ENCODE results near the gene TMEM240.
"Not testable (repeated sequence)": the region's sequence is repeated elsewhere in the genome, so short reads cannot be mapped to it uniquely, and the experiment has no call there.

The TMEM240 gene

GRCh38 chr1:1567152-1567875 is 26.9 kb upstream of the TMEM240 start:
- Histone ChIP-seq H3K4me3 (ENCODE audit: low read length) (no peak overlapping the region), H3K9me3 (ENCODE audit: insufficient read depth, low read depth, low read length) (no peaks in the 10 kb centered on the region), H3K27me3 (ENCODE audit: insufficient read depth, low read length) (no peaks in the 10 kb centered on the region), H3K27ac (ENCODE audit: low read length) (no peak overlapping the region), H3K36me3 (ENCODE audit: insufficient read depth, low read depth, low read length) (peaks cover 57% of the 10 kb centered on the region), H3K9ac (ENCODE audit: low read depth, low read length) (peak overlapping the region; percentile 20; the same call in 1 of the 2 replicates), H3K4me1 (ENCODE audit: insufficient read depth, low read length) (no peaks in the 10 kb centered on the region)

GRCh38 chr1:1565340-1565739 is 24.9 kb upstream of the TMEM240 start:
- peaks cover 68% of the 10 kb centered on the region for H3K36me3 ChIP-seq (ENCODE audit: insufficient read depth, low read depth, low read length)
- H3K9me3 ChIP-seq (ENCODE audit: insufficient read depth, low read depth, low read length): no peaks in the 10 kb centered on the region
- H3K4me1 ChIP-seq (ENCODE audit: insufficient read depth, low read length): no peaks in the 10 kb centered on the region
- no peak overlapping the region for H3K27ac ChIP-seq (ENCODE audit: low read length)
- no peaks in the 10 kb centered on the region for H3K27me3 ChIP-seq (ENCODE audit: insufficient read depth, low read length)
- no peak overlapping the region for H3K9ac ChIP-seq (ENCODE audit: low read depth, low read length)
- no peak overlapping the region for H3K4me3 ChIP-seq (ENCODE audit: low read length)

GRCh38 chr1:1564268-1564667 is 23.8 kb upstream of the TMEM240 start:
- no peaks in the 10 kb centered on the region for H3K27me3 ChIP-seq (ENCODE audit: insufficient read depth, low read length)
- H3K9me3 ChIP-seq (ENCODE audit: insufficient read depth, low read depth, low read length): no peaks in the 10 kb centered on the region
- no peak overlapping the region for H3K4me3 ChIP-seq (ENCODE audit: low read length)
- no peak overlapping the region for H3K9ac ChIP-seq (ENCODE audit: low read depth, low read length)
- H3K27ac ChIP-seq (ENCODE audit: low read length): no peak overlapping the region
- no peaks in the 10 kb centered on the region for H3K4me1 ChIP-seq (ENCODE audit: insufficient read depth, low read length)
- H3K36me3 ChIP-seq (ENCODE audit: insufficient read depth, low read depth, low read length): peaks cover 63% of the 10 kb centered on the region

- no peak overlapping the region for H3K9ac ChIP-seq (ENCODE audit: low read depth, low read length)
- peaks cover 65% of the 10 kb centered on the region for H3K36me3 ChIP-seq (ENCODE audit: insufficient read depth, low read depth, low read length)
- H3K27me3 ChIP-seq (ENCODE audit: insufficient read depth, low read length): no peaks in the 10 kb centered on the region
- H3K4me1 ChIP-seq (ENCODE audit: insufficient read depth, low read length): no peaks in the 10 kb centered on the region
- no peaks in the 10 kb centered on the region for H3K9me3 ChIP-seq (ENCODE audit: insufficient read depth, low read depth, low read length)
- H3K4me3 ChIP-seq (ENCODE audit: low read length): no peak overlapping the region
- no peak overlapping the region for H3K27ac ChIP-seq (ENCODE audit: low read length)
Measured at GRCh38 chr1:1563688-1564087, 23.3 kb upstream of the TMEM240 start.

DNA sequence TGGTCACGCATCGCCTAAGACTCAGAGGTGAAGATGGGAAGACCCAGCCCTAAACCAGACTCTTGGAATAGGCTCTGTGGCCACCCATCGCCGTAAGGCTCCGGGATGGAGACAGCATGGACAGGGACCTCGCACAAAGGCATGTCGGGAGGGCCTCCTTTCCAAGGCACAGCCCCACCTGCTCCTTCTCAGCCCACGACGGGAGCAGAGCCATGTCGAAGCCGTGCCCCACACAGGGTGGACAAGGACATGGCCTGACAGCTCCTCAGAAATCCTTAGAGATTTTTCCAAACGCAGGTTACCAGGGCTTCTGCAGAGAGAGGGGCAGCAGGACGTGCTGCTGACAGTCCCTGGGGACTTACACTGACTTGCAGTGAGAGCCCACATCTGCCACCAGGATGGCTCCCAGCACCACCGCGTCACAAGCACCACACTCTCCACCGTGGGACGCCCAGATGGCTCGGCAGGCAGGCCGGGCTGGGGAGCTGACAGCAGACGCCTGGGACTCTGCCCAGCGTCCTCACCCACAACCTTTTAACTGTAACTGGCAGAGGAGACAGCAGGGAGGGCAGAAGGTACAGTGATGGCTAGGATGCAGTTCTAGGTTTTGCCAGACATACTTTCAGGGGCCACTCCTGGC is 22.3 kb upstream of the TMEM240 start:
- Histone ChIP-seq H3K27ac (ENCODE audit: low read length) (no peak overlapping the region), H3K36me3 (ENCODE audit: insufficient read depth, low read depth, low read length) (peaks cover 69% of the 10 kb centered on the region), H3K4me3 (ENCODE audit: low read length) (no peak overlapping the region), H3K9me3 (ENCODE audit: insufficient read depth, low read depth, low read length) (no peaks in the 10 kb centered on the region), H3K27me3 (ENCODE audit: insufficient read depth, low read length) (no peaks in the 10 kb centered on the region), H3K4me1 (ENCODE audit: insufficient read depth, low read length) (no peaks in the 10 kb centered on the region), H3K9ac (ENCODE audit: low read depth, low read length) (no peak overlapping the region)

- H3K4me3 ChIP-seq (ENCODE audit: low read length): no peak overlapping the region
- no peak overlapping the region for H3K27ac ChIP-seq (ENCODE audit: low read length)
- no peak overlapping the region for H3K9ac ChIP-seq (ENCODE audit: low read depth, low read length)
- H3K4me1 ChIP-seq (ENCODE audit: insufficient read depth, low read length): no peaks in the 10 kb centered on the region
- no peaks in the 10 kb centered on the region for H3K27me3 ChIP-seq (ENCODE audit: insufficient read depth, low read length)
- peaks cover 69% of the 10 kb centered on the region for H3K36me3 ChIP-seq (ENCODE audit: insufficient read depth, low read depth, low read length)
- H3K9me3 ChIP-seq (ENCODE audit: insufficient read depth, low read depth, low read length): no peaks in the 10 kb centered on the region
Measured at GRCh38 chr1:1561801-1562470, 21.5 kb upstream of the TMEM240 start.

- no peak overlapping the region for H3K9ac ChIP-seq (ENCODE audit: low read depth, low read length)
- H3K4me1 ChIP-seq (ENCODE audit: insufficient read depth, low read length): no peaks in the 10 kb centered on the region
- no peak overlapping the region for H3K27ac ChIP-seq (ENCODE audit: low read length)
- peaks cover 59% of the 10 kb centered on the region for H3K36me3 ChIP-seq (ENCODE audit: insufficient read depth, low read depth, low read length)
- H3K9me3 ChIP-seq (ENCODE audit: insufficient read depth, low read depth, low read length): no peaks in the 10 kb centered on the region
- H3K4me3 ChIP-seq (ENCODE audit: low read length): no peak overlapping the region
- H3K27me3 ChIP-seq (ENCODE audit: insufficient read depth, low read length): no peaks in the 10 kb centered on the region
Measured at GRCh38 chr1:1560178-1560577, 19.8 kb upstream of the TMEM240 start.

DNA sequence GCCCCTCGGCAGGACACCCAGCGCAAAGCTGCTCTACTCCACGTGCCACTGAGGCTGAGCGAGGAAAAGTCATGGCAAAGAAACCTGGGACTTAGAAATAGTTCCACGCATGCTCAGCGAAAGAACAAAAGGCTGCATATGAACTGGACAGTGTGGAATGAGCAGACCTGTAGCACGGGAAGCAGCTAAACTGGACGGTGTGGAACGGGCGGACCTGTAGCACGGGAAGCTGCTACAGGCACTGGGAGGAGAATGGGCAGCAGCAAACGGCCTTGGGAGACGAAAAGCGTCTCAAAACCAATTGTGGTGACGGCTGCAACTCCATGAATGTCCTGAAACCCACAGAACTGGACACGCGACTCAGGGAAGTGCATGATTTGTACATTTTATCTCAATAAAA is 18.6 kb upstream of the TMEM240 start:
- Histone ChIP-seq H3K36me3 (ENCODE audit: insufficient read depth, low read depth, low read length) (peaks cover 50% of the 10 kb centered on the region), H3K9ac (ENCODE audit: low read depth, low read length) (no peak overlapping the region), H3K27ac (ENCODE audit: low read length) (no peak overlapping the region), H3K9me3 (ENCODE audit: insufficient read depth, low read depth, low read length) (no peaks in the 10 kb centered on the region), H3K4me3 (ENCODE audit: low read length) (no peak overlapping the region), H3K4me1 (ENCODE audit: insufficient read depth, low read length) (no peaks in the 10 kb centered on the region), H3K27me3 (ENCODE audit: insufficient read depth, low read length) (no peaks in the 10 kb centered on the region)

DNA sequence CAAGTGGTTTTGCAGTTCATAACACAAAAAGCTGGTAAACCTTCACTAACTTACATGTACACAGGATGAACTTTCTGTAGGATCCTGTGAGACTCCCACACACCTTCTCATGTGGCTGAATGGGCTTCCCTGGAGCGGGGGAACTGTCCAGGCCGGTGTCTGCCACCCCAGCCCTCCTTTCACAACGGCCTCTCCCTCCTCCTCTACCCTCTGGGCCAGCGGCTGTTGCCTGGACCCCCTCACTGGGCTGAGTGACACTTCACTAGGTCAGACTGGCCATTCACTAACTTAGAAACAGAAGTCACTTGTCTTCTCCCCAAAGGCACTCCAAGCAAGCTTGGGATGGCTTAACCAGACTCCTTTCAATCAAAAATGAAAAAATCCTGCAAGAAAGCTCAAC is 18.2 kb upstream of the TMEM240 start:
- Histone ChIP-seq H3K9me3 (ENCODE audit: insufficient read depth, low read depth, low read length) (no peaks in the 10 kb centered on the region), H3K4me3 (ENCODE audit: low read length) (no peak overlapping the region), H3K27me3 (ENCODE audit: insufficient read depth, low read length) (no peaks in the 10 kb centered on the region), H3K36me3 (ENCODE audit: insufficient read depth, low read depth, low read length) (peaks cover 45% of the 10 kb centered on the region), H3K9ac (ENCODE audit: low read depth, low read length) (no peak overlapping the region), H3K27ac (ENCODE audit: low read length) (no peak overlapping the region), H3K4me1 (ENCODE audit: insufficient read depth, low read length) (no peaks in the 10 kb centered on the region)

DNA sequence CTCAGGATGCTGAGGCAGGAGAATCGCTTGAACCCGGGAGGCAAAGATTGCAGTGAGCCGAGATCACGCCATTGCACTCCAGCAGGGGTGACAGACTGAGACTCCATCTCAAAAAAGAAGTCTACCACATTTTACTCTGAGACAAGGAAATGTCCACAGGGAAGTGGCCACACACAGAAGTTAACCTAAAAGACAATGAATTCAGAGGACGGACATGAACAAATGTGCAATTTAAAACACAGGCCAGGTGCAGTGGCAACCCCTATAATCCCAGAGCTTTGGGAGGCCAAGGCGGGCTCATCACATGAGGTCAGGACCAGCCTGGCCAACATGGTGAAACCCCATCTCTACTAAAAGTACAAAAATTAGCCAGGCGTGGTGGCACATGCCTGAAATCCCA is 17.3 kb upstream of the TMEM240 start:
- H3K4me3 ChIP-seq (ENCODE audit: low read length); H3K27me3 ChIP-seq (ENCODE audit: insufficient read depth, low read length): not testable (repeated sequence)

GRCh38 chr1:1556961-1557360 is 16.5 kb upstream of the TMEM240 start:
- H3K27ac ChIP-seq (ENCODE audit: low read length); H3K4me1 ChIP-seq (ENCODE audit: insufficient read depth, low read length); H3K4me3 ChIP-seq (ENCODE audit: low read length); H3K9me3 ChIP-seq (ENCODE audit: insufficient read depth, low read depth, low read length); H3K27me3 ChIP-seq (ENCODE audit: insufficient read depth, low read length); H3K9ac ChIP-seq (ENCODE audit: low read depth, low read length): not testable (repeated sequence)
- peaks cover 29% of the 10 kb centered on the region for H3K36me3 ChIP-seq (ENCODE audit: insufficient read depth, low read depth, low read length)

More for the DNA sequence above, 17.3 kb upstream of the TMEM240 start:
- H3K9me3 ChIP-seq (ENCODE audit: insufficient read depth, low read depth, low read length); H3K4me1 ChIP-seq (ENCODE audit: insufficient read depth, low read length); H3K9ac ChIP-seq (ENCODE audit: low read depth, low read length); H3K27ac ChIP-seq (ENCODE audit: low read length): not testable (repeated sequence)
- peaks cover 36% of the 10 kb centered on the region for H3K36me3 ChIP-seq (ENCODE audit: insufficient read depth, low read depth, low read length)

GRCh38 chr1:1556505-1556904 is 16.1 kb upstream of the TMEM240 start:
- H3K27ac ChIP-seq (ENCODE audit: low read length): no peak overlapping the region
- H3K9ac ChIP-seq (ENCODE audit: low read depth, low read length): no peak overlapping the region
- no peaks in the 10 kb centered on the region for H3K9me3 ChIP-seq (ENCODE audit: insufficient read depth, low read depth, low read length)
- H3K36me3 ChIP-seq (ENCODE audit: insufficient read depth, low read depth, low read length): peaks cover 24% of the 10 kb centered on the region
- no peaks in the 10 kb centered on the region for H3K4me1 ChIP-seq (ENCODE audit: insufficient read depth, low read length)
- H3K4me3 ChIP-seq (ENCODE audit: low read length): no peak overlapping the region
- H3K27me3 ChIP-seq (ENCODE audit: insufficient read depth, low read length): no peaks in the 10 kb centered on the region

Data from iPS-20b (cell line).